ENCODE data around the gene SCAANT1. TPM values are rescaled to one million over a fixed set of nuclear protein-coding genes. Genes with fewer than 3 reads are reported as not detected.

SCAANT1 gene
- polyA plus RNA-seq, 1 experiment, result not detected

- POLR2A ChIA-PET, result interaction anchor here (2.4 kb wide), 1 partner anchor 36 kb away, joined by 5 read pairs; the partner anchor contains the start of gene SCAANT1
- Histone ChIP-seq H3K27me3 (ENCODE audit: control insufficient read depth, insufficient read depth, low read length) (no peaks in the 10 kb centered on the region), H3K27ac (ENCODE audit: low read depth, low read length) (no peak overlapping the region), H3K4me3 (ENCODE audit: low read depth, low read length) (no peak overlapping the region), H3K9me3 (ENCODE audit: control insufficient read depth, insufficient read depth, low read length) (no peaks in the 10 kb centered on the region)
- no peak for DNase-seq (ENCODE audit: low read depth, low spot score)
- no peak for TF ChIP-seq CTCF (IDR thresholded peaks at IDR 0.05; ENCODE audit: low read depth, low read length)
- CTCF ChIA-PET, result no interaction called here
These were observed 36.7 kb downstream of the SCAANT1 start for GRCh38 chr3:63875510-63875909.

DNA sequence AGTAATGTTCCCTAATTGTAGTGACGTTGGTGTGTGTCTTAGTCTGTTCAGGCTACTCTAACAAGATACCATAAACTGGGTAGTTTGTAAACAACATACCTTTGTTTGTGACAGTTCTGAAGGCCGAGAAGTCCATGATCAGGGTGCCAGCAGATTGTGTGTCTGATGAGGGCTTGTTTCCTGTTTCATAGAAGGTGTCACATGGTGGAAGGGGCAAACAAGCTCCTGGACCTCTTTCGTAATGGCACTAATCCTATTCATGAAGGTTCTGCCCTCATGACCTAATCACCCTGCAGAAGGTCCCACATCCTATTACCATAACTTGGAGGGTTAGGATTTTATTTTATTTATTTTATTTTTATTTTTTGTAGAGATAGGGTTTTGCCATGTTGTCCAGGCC, 37.4 kb downstream of the SCAANT1 start:
- no peak for DNase-seq (ENCODE audit: low read depth, low spot score)
- POLR2A ChIA-PET, result no interaction called here
- CTCF ChIA-PET, result interaction anchor here (1.0 kb wide), 1 partner anchor 33 kb away, joined by 3 read pairs; no protein-coding TSS in a partner anchor
- H3K27me3 ChIP-seq (ENCODE audit: control insufficient read depth, insufficient read depth, low read length), result no peaks in the 10 kb centered on the region
- TF ChIP-seq CTCF (IDR thresholded peaks at IDR 0.05; ENCODE audit: low read depth, low read length), result no peak
- H3K9me3 ChIP-seq (ENCODE audit: control insufficient read depth, insufficient read depth, low read length), result no peaks in the 10 kb centered on the region
- no peak overlapping the region for H3K4me3 ChIP-seq (ENCODE audit: low read depth, low read length)
- no peak overlapping the region for H3K27ac ChIP-seq (ENCODE audit: low read depth, low read length)

DNA sequence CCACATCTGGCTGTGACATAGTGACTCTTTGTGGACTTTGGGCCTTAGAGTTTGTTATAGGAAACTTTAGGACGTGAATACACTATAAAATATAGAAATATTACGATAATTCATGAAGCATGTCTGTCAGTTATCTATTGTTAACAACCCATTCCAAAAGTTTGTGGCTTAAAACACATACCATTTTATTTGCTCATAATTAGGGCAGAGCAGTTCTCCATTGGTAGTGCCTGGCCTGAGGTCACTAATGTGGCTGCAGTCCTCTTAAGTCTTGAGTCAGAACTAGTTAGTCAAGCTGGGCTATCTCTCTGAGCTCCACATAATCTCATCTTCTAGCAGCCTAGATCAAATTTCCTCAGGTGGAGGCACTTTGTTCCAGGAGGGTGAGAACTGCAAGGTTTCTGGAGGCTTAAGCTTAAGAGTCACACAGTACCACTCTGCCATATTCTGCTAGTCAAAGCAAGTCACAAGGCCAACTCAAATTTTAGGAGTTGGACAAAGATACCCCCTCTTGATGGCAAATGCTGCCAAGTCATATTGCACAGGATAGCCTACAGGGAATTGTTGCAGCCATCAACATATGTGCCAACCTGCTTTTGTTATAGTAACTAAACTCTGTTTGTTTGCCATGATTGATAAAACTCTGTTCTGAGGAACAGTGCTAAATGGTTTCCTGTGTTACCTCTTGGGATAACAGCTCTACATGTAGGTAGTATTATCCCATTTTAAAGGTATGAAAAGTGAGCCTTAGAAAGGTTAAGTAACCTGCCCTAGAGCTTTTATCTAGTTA, 39.9 kb downstream of the SCAANT1 start:
- POLR2A ChIA-PET, result interaction anchor here (0.6 to 0.7 kb wide), 2 partner anchors 31 to 112 kb away, joined by 4 read pairs; no protein-coding TSS in a partner anchor
- H3K27me3 ChIP-seq (ENCODE audit: control insufficient read depth, insufficient read depth, low read length), result no peaks in the 10 kb centered on the region
- no peak overlapping the region for H3K4me3 ChIP-seq (ENCODE audit: low read depth, low read length)
- H3K27ac ChIP-seq (ENCODE audit: low read depth, low read length), result no peak overlapping the region
- no peak for TF ChIP-seq CTCF (IDR thresholded peaks at IDR 0.05; ENCODE audit: low read depth, low read length)
- peak; percentile 39 for DNase-seq (ENCODE audit: low read depth, low spot score)
- H3K9me3 ChIP-seq (ENCODE audit: control insufficient read depth, insufficient read depth, low read length), result no peaks in the 10 kb centered on the region
- CTCF ChIA-PET, result interaction anchor here (0.6 kb wide), 1 partner anchor 13 kb away, joined by 3 read pairs; no protein-coding TSS in a partner anchor

DNA sequence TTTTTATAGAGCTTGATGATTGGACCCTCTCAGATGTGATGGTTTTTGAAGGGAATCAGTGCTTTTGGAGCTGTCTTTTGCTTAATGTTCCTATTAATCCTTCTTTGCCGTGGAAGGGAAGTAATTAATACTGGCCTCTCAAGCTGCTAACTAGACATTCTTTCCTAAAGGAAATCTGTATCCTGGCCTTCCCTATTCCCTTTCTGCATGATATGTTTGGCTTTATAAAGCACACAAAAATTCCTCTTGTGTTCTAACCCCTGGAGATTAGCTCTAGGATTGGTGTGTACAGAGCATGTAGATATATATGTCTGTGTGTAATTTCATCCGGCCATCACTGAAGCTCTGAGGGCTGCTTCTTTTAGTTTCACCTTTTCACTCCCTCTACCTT, 41.6 kb downstream of the SCAANT1 start:
- no peak overlapping the region for H3K27ac ChIP-seq (ENCODE audit: low read depth, low read length)
- CTCF ChIA-PET, result interaction anchor here (0.7 kb wide), 1 partner anchor 18 kb away, joined by 4 read pairs; no protein-coding TSS in a partner anchor
- no peaks in the 10 kb centered on the region for H3K9me3 ChIP-seq (ENCODE audit: control insufficient read depth, insufficient read depth, low read length)
- POLR2A ChIA-PET, result no interaction called here
- no peak for TF ChIP-seq CTCF (IDR thresholded peaks at IDR 0.05; ENCODE audit: low read depth, low read length)
- DNase-seq (ENCODE audit: low read depth, low spot score), result no peak
- no peaks in the 10 kb centered on the region for H3K27me3 ChIP-seq (ENCODE audit: control insufficient read depth, insufficient read depth, low read length)
- H3K4me3 ChIP-seq (ENCODE audit: low read depth, low read length), result no peak overlapping the region

DNA sequence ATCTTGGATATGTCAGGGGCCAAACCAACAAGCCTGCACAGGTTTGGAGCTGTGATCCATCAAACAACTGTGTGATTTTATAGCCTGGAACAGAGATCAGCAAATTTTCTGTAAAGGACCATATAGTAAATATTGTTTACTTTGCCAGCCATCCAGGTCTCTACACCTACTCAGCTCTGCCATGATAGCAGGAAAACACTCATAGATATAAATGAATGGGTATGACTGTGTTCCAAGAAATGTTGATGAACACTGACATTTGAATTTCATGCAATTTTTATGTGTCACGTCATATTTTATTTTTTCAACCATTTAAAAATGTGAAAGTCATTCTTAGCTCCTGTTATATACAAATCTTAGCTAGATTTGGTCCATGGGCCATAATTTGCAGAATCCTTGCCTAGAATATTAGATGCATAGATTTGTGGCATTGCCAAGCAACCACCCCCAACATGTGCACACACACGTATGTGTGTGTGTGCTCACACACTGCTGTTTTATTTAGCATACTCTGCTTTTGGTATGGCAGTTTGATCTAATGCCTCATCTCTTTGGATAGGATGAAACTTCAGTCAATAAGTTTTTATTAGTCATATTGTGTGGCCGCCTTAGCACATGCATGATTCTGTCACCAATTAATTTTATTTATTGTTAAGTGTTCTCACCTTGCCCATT, 42.1 kb downstream of the SCAANT1 start:
- Histone ChIP-seq H3K4me3 (ENCODE audit: low read depth, low read length) (no peak overlapping the region), H3K9me3 (ENCODE audit: control insufficient read depth, insufficient read depth, low read length) (no peaks in the 10 kb centered on the region), H3K27me3 (ENCODE audit: control insufficient read depth, insufficient read depth, low read length) (no peaks in the 10 kb centered on the region), H3K27ac (ENCODE audit: low read depth, low read length) (no peak overlapping the region)
- POLR2A ChIA-PET, result no interaction called here
- CTCF ChIA-PET, result interaction anchor here (0.7 kb wide), 1 partner anchor 19 kb away, joined by 4 read pairs; no protein-coding TSS in a partner anchor
- no peak for DNase-seq (ENCODE audit: low read depth, low spot score)
- TF ChIP-seq CTCF (IDR thresholded peaks at IDR 0.05; ENCODE audit: low read depth, low read length), result no peak
